HCT116 (cell line): ENCODE data around the gene MYRF. TPM values are rescaled to one million over a fixed set of nuclear protein-coding genes. Genes with fewer than 3 reads are reported as not detected.

ENCODE experiments used
- ATAC-seq: fragments of 200-7000 bp; cut with Tn5 transposase; 2 replicates; pipeline ENCODE4 v1.9.1; 2020; ENCODE audit warnings: mild to moderate bottlenecking, moderate library complexity
- BruUV-seq: library from RNA; stranded (reverse); fragments of 400-500 nt; replicated peaks from 2 replicates; lab custom pipeline; 2021; lab: Mats Ljungman, UMichigan
- CTCF ChIA-PET: fragments of 300-600 bp; sonication (Branson Sonifier 250); formaldehyde crosslinking; loops from one replicate; lab custom pipeline; 2021; ENCODE audit warnings: antibody characterized with exemption; lab: Charles Lee
- POLR2A ChIA-PET: fragments of 300-600, 350-600 bp; sonication (Branson Sonifier 250); formaldehyde crosslinking; loops from one replicate; lab custom pipeline; 2021; ENCODE audit warnings: antibody characterized with exemption; lab: Charles Lee
- RAD21 ChIA-PET, 2 experiments: fragments of 300-600 bp; sonication (Branson Sonifier 250); formaldehyde crosslinking; loops; one replicate each; lab custom pipeline; 2023; ENCODE audit warnings: low total read pairs in 2 of 2; ENCODE audit not compliant: uncharacterized antibody in 2 of 2, unreplicated experiment in 2 of 2, low non-redundant PET in 1 of 2; lab: Charles Lee
- DNase-seq: peaks from one replicate; pipeline ENCODE4 v3.0.0-alpha.2; 2010; ENCODE audit warnings: low read depth, low spot score
- H2AFZ ChIP-seq: fragments of 200-600 bp; shearing (Covaris generic), sonication (generic); 2 replicates; pipeline ENCODE4 v1.6.1; 2017; ENCODE audit warnings: low read depth, mixed run types, mixed read lengths, antibody characterized with exemption, low read length; ENCODE audit not compliant: poor library complexity, severe bottlenecking
- H3K27ac ChIP-seq: 2 replicates; pipeline ENCODE4 v1.5.1; 2012; ENCODE audit warnings: low read depth, low read length
- H3K27me3 ChIP-seq: fragments of 200-600 bp; sonication (generic); 2 replicates; pipeline ENCODE4 v1.6.1; 2016; ENCODE audit warnings: mixed run types, low read length, mixed read lengths; ENCODE audit not compliant: insufficient read depth
- H3K36me3 ChIP-seq, 2 experiments: fragments of 200-500 bp in 1 of 2; fragments of 200-600 bp in 1 of 2; sonication (Bioruptor generic) in 1 of 2; sonication (generic) in 1 of 2; 2 replicates each; pipeline versions ENCODE4 v1.5.1 to v1.6.1; 2014 to 2016; ENCODE audit warnings: low read length in 2 of 2, inconsistent platforms in 1 of 2, mixed read lengths in 1 of 2, mixed run types in 1 of 2; ENCODE audit not compliant: insufficient read depth in 2 of 2, control insufficient read depth in 1 of 2
- H3K4me1 ChIP-seq, 2 experiments: fragments of 200-600 bp in 1 of 2; sonication (generic) in 1 of 2; 2 replicates each; pipeline versions ENCODE4 v1.5.1 to v1.6.1; 2012 to 2017; ENCODE audit warnings: low read length in 2 of 2, inconsistent platforms in 1 of 2, mild to moderate bottlenecking in 1 of 2, mixed read lengths in 1 of 2, mixed run types in 1 of 2, moderate library complexity in 1 of 2; ENCODE audit not compliant: insufficient read depth in 2 of 2, control insufficient read depth in 1 of 2
- H3K4me2 ChIP-seq: fragments of 200-600 bp; sonication (generic); 2 replicates; pipeline ENCODE4 v1.6.1; 2017; ENCODE audit warnings: mixed run types, low read length, mixed read lengths
- H3K4me3 ChIP-seq, 2 experiments: fragments of 200-600 bp in 1 of 2; sonication (generic) in 1 of 2; replicated peaks in 1 of 2; 2 replicates each; pipeline ENCODE4 v1.5.1; 2011 to 2016; ENCODE audit warnings: low read length in 2 of 2, control low read depth in 1 of 2, low read depth in 1 of 2, mild to moderate bottlenecking in 1 of 2, mixed read lengths in 1 of 2, mixed run types in 1 of 2
- H3K79me2 ChIP-seq: fragments of 200-600 bp; sonication (generic); 2 replicates; pipeline ENCODE4 v1.6.1; 2017; ENCODE audit warnings: mild to moderate bottlenecking, mixed run types, low read length, moderate library complexity, mixed read lengths; ENCODE audit not compliant: insufficient read depth
- H3K9ac ChIP-seq: fragments of 200-600 bp; sonication (generic); 2 replicates; pipeline ENCODE4 v1.6.1; 2016; ENCODE audit warnings: low read length, mixed read lengths
- H3K9me2 ChIP-seq: fragments of 200-600 bp; sonication (generic), shearing (Covaris generic); 2 replicates; pipeline ENCODE4 v1.6.1; 2017; ENCODE audit warnings: mixed run types, mild to moderate bottlenecking, moderate library complexity; ENCODE audit not compliant: insufficient read depth
- H3K9me3 ChIP-seq, 2 experiments: fragments of 200-500 bp in 1 of 2; fragments of 200-600 bp in 1 of 2; sonication (Bioruptor generic) in 1 of 2; sonication (generic) in 1 of 2; 2 replicates each; pipeline ENCODE4 v1.6.1; 2014 to 2017; ENCODE audit warnings: low read length in 2 of 2, mixed read lengths in 2 of 2, inconsistent platforms in 1 of 2, low read depth in 1 of 2, mild to moderate bottlenecking in 1 of 2, mixed run types in 1 of 2, moderate library complexity in 1 of 2; ENCODE audit not compliant: control insufficient read depth in 1 of 2, insufficient read depth in 1 of 2
- H4K20me1 ChIP-seq: fragments of 200-600 bp; sonication (generic), shearing (Covaris generic); 2 replicates; pipeline ENCODE4 v1.6.1; 2017; ENCODE audit warnings: mixed run types, mild to moderate bottlenecking, moderate library complexity; ENCODE audit not compliant: insufficient read depth
- ATF3 ChIP-seq: IDR thresholded peaks from 2 replicates; pipeline ENCODE4 v1.6.1; 2012
- EGR1 ChIP-seq: IDR thresholded peaks from 2 replicates; pipeline ENCODE4 v1.6.1; 2012; ENCODE audit warnings: low read depth
- ELF1 ChIP-seq: IDR thresholded peaks from 2 replicates; pipeline ENCODE4 v1.6.1; 2012; ENCODE audit warnings: low read depth, borderline replicate concordance
- EZH2phosphoT487 ChIP-seq: fragments of 200-600 bp; IDR thresholded peaks from 2 replicates; pipeline ENCODE4 v1.6.1; 2018; ENCODE audit warnings: antibody characterized with exemption, borderline replicate concordance
- FOSL1 ChIP-seq: IDR thresholded peaks from 2 replicates; pipeline ENCODE4 v1.6.1; 2012; ENCODE audit warnings: low read depth
- JUND ChIP-seq: IDR thresholded peaks from 2 replicates; pipeline ENCODE4 v1.6.1; 2012
- MAX ChIP-seq: IDR thresholded peaks from 2 replicates; pipeline ENCODE4 v1.6.1; 2012
- POLR2A ChIP-seq: IDR thresholded peaks from 2 replicates; pipeline ENCODE4 v1.7.0; 2011; ENCODE audit warnings: borderline replicate concordance; ENCODE audit not compliant: insufficient read depth, insufficient read length; ENCODE audit errors: extremely low read depth
- POLR2AphosphoS5 ChIP-seq: IDR thresholded peaks from 2 replicates; pipeline ENCODE4 v1.6.1; 2011; ENCODE audit warnings: mild to moderate bottlenecking, low read depth, low read length, moderate library complexity
- RAD21 ChIP-seq: IDR thresholded peaks from 2 replicates; pipeline ENCODE4 v1.6.1; 2012; ENCODE audit warnings: low read depth, mild to moderate bottlenecking
- SP1 ChIP-seq: IDR thresholded peaks from 2 replicates; pipeline ENCODE4 v1.6.1; 2012; ENCODE audit warnings: low read depth
- SRF ChIP-seq: IDR thresholded peaks from 2 replicates; pipeline ENCODE4 v1.6.1; 2012; ENCODE audit warnings: low read depth
- YY1 ChIP-seq: IDR thresholded peaks from 2 replicates; pipeline ENCODE4 v1.6.1; 2011; ENCODE audit warnings: low read length, low read depth, moderate library complexity, mild to moderate bottlenecking; ENCODE audit not compliant: insufficient replicate concordance; ENCODE audit errors: extremely low read depth
- ZFX ChIP-seq: fragments of 450-650 bp; IDR thresholded peaks from 2 replicates; pipeline ENCODE4 v1.6.1; 2017
- intact Hi-C: fragments of 100-400 bp; cut with micrococcal nuclease; formaldehyde crosslinking; loops from 2 replicates; pipeline ENCODE4 v1.10.0; 2022
- total RNA-seq: library from RNA; stranded (reverse); gene quantifications from one replicate; pipeline ENCODE4 v1.2.1, GENCODE V29; 2021; ENCODE audit not compliant: unreplicated experiment
- TF ChIP-seq, protein P1 (sequence below): IDR thresholded peaks from 2 replicates; pipeline ENCODE4 v1.6.1; 2012; ENCODE audit warnings: low read depth

Gene MYRF
- total RNA-seq, 1 experiment from 2014 or later, result 52.3 TPM

DNA sequence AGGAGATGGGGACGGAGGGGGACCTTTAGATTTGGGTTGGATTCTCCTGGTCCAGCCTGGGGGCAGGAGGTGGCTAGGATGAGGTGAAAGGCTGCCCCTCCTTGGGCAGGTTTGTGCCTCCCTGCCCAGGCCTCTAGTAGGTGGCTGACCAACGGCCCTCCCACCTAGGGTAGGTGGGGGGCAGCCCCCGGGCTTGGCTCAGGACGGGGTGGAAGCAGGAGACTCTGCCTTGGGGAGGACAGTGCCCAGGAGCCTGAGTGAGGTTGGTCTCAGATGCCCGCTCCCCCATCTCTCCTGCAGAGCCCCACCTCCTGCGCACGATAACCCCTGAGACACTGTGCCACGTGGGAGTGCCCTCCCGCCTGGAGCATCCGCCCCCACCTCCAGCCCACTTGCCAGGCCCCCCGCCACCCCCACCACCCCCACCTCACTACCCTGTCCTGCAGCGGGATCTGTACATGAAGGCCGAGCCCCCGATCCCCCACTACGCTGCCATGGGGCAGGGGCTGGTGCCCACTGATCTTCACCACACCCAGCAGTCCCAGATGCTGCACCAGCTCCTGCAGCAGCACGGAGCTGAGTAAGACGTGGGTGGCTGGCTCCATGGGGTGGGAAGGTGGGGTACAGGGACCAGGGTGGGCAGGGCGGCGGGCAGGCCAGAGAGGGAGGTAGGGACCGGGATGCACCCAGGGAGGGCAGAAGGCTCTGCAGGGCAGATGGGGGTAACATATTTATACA, 17.7 kb downstream of the MYRF start:
- H3K4me3 ChIP-seq, result no peak overlapping the region
- H3K27me3 ChIP-seq, result no peaks in the 10 kb centered on the region
- no peaks in the 10 kb centered on the region for H3K36me3 ChIP-seq
- TF ChIP-seq ATF3, result no peak
- TF ChIP-seq MAX, result no peak
- TF ChIP-seq EGR1, result no peak
- TF ChIP-seq, protein P1, sequence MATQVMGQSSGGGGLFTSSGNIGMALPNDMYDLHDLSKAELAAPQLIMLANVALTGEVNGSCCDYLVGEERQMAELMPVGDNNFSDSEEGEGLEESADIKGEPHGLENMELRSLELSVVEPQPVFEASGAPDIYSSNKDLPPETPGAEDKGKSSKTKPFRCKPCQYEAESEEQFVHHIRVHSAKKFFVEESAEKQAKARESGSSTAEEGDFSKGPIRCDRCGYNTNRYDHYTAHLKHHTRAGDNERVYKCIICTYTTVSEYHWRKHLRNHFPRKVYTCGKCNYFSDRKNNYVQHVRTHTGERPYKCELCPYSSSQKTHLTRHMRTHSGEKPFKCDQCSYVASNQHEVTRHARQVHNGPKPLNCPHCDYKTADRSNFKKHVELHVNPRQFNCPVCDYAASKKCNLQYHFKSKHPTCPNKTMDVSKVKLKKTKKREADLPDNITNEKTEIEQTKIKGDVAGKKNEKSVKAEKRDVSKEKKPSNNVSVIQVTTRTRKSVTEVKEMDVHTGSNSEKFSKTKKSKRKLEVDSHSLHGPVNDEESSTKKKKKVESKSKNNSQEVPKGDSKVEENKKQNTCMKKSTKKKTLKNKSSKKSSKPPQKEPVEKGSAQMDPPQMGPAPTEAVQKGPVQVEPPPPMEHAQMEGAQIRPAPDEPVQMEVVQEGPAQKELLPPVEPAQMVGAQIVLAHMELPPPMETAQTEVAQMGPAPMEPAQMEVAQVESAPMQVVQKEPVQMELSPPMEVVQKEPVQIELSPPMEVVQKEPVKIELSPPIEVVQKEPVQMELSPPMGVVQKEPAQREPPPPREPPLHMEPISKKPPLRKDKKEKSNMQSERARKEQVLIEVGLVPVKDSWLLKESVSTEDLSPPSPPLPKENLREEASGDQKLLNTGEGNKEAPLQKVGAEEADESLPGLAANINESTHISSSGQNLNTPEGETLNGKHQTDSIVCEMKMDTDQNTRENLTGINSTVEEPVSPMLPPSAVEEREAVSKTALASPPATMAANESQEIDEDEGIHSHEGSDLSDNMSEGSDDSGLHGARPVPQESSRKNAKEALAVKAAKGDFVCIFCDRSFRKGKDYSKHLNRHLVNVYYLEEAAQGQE, result no peak
- TF ChIP-seq POLR2AphosphoS5, result no peak
- no peak for TF ChIP-seq RAD21
- no peak for TF ChIP-seq ELF1
- no peak for TF ChIP-seq FOSL1
- TF ChIP-seq JUND, result no peak
- no peak for TF ChIP-seq SP1
- TF ChIP-seq POLR2A, result no peak
- no peak for TF ChIP-seq EZH2phosphoT487
- TF ChIP-seq YY1, result no peak
- no peak for TF ChIP-seq SRF
- no peak for TF ChIP-seq ZFX
- H3K4me1 ChIP-seq, result peaks cover 10 to 20% of the 10 kb centered on the region in 2 experiments
- ChIA-PET RAD21 (no interaction called here), CTCF (no interaction called here), POLR2A (no interaction called here)
- no peaks in the 10 kb centered on the region for H3K9me2 ChIP-seq
- intact Hi-C loops, result no loop called here
- no TSS peak for BruUV-seq
- no peak for ATAC-seq
- no peak overlapping the region for H3K27ac ChIP-seq
- DNase-seq, result no peak
- no peaks in the 10 kb centered on the region for H3K79me2 ChIP-seq
- H4K20me1 ChIP-seq, result no peaks in the 10 kb centered on the region
- H3K9ac ChIP-seq, result no peak overlapping the region
- no peak overlapping the region for H3K4me2 ChIP-seq
- H2AFZ ChIP-seq, result no peak overlapping the region
- H3K9me3 ChIP-seq, result no peaks in the 10 kb centered on the region
